Measurements from ENCODE around the gene DUSP16.

Gene DUSP16

GRCh38 chr12:12477532-12477890 is 85.2 kb downstream of the DUSP16 start:
- Histone ChIP-seq H3K4me2 (ENCODE audit: insufficient read depth, low read length) (no peak overlapping the region), H3K27me3 (ENCODE audit: insufficient read depth, low read length, poor library complexity) (no peaks in the 10 kb centered on the region), H3K27ac (ENCODE audit: low read length) (no peak overlapping the region), H3K9ac (ENCODE audit: low read depth, low read length) (no peak overlapping the region), H3K9me3 (ENCODE audit: insufficient read depth, low read length, severe bottlenecking) (no peaks in the 10 kb centered on the region), H2AFZ (ENCODE audit: low read depth, low read length) (no peak overlapping the region), H4K20me1 (ENCODE audit: insufficient read depth, low read length) (no peaks in the 10 kb centered on the region), H3K79me2 (ENCODE audit: insufficient read depth, low read length) (no peaks in the 10 kb centered on the region), H3K36me3 (ENCODE audit: insufficient read depth, low read length) (peaks cover 2% of the 10 kb centered on the region; the same call in 1 of the 2 replicates), H3K4me3 (ENCODE audit: low read depth in 1 of 2, low read length in 2 of 2) (no peak overlapping the region), H3K4me1 (ENCODE audit: insufficient read depth, low read length) (no peaks in the 10 kb centered on the region)
- DNase-seq: no peak
- no peak for TF ChIP-seq EZH2 (IDR thresholded peaks at IDR 0.05; ENCODE audit: borderline replicate concordance, low read depth, low read length, severe bottlenecking)
- TF ChIP-seq CTCF (IDR thresholded peaks at IDR 0.05; ENCODE audit: borderline replicate concordance, extremely low read depth, low read length, poor library complexity, severe bottlenecking): no peak
- no peak for ATAC-seq (ENCODE audit: insufficient read depth, low read depth)

GRCh38 chr12:12476857-12477531 is 85.7 kb downstream of the DUSP16 start:
- Histone ChIP-seq H3K79me2 (ENCODE audit: insufficient read depth, low read length) (no peaks in the 10 kb centered on the region), H3K36me3 (ENCODE audit: insufficient read depth, low read length) (no peaks in the 10 kb centered on the region; the same call in 1 of the 2 replicates), H3K9me3 (ENCODE audit: insufficient read depth, low read length, severe bottlenecking) (no peaks in the 10 kb centered on the region), H3K4me3 (ENCODE audit: low read depth in 1 of 2, low read length in 2 of 2) (no peak overlapping the region), H3K4me2 (ENCODE audit: insufficient read depth, low read length) (no peak overlapping the region), H3K27me3 (ENCODE audit: insufficient read depth, low read length, poor library complexity) (no peaks in the 10 kb centered on the region), H4K20me1 (ENCODE audit: insufficient read depth, low read length) (no peaks in the 10 kb centered on the region), H3K4me1 (ENCODE audit: insufficient read depth, low read length) (no peaks in the 10 kb centered on the region), H3K27ac (ENCODE audit: low read length) (no peak overlapping the region), H2AFZ (ENCODE audit: low read depth, low read length) (no peak overlapping the region), H3K9ac (ENCODE audit: low read depth, low read length) (no peak overlapping the region)
- ATAC-seq (ENCODE audit: insufficient read depth, low read depth) (no peak), DNase-seq (no peak)
- TF ChIP-seq CTCF (IDR thresholded peaks at IDR 0.05; ENCODE audit: borderline replicate concordance, extremely low read depth, low read length, poor library complexity, severe bottlenecking) (no peak), EZH2 (IDR thresholded peaks at IDR 0.05; ENCODE audit: borderline replicate concordance, low read depth, low read length, severe bottlenecking) (no peak)

GRCh38 chr12:12474931-12475795 is 87.5 kb downstream of the DUSP16 start:
- ATAC-seq (ENCODE audit: insufficient read depth, low read depth): no peak
- no peaks in the 10 kb centered on the region for H3K9me3 ChIP-seq (ENCODE audit: insufficient read depth, low read length, severe bottlenecking)
- no peaks in the 10 kb centered on the region for H3K4me1 ChIP-seq (ENCODE audit: insufficient read depth, low read length)
- no peaks in the 10 kb centered on the region for H3K79me2 ChIP-seq (ENCODE audit: insufficient read depth, low read length)
- no peaks in the 10 kb centered on the region; the same call in 1 of the 2 replicates for H3K36me3 ChIP-seq (ENCODE audit: insufficient read depth, low read length)
- H3K4me3 ChIP-seq (ENCODE audit: low read depth in 1 of 2, low read length in 2 of 2): no peak overlapping the region
- H4K20me1 ChIP-seq (ENCODE audit: insufficient read depth, low read length): no peaks in the 10 kb centered on the region
- no peak overlapping the region for H3K27ac ChIP-seq (ENCODE audit: low read length)
- H3K9ac ChIP-seq (ENCODE audit: low read depth, low read length): no peak overlapping the region
- H2AFZ ChIP-seq (ENCODE audit: low read depth, low read length): no peak overlapping the region
- no peak overlapping the region for H3K4me2 ChIP-seq (ENCODE audit: insufficient read depth, low read length)
- H3K27me3 ChIP-seq (ENCODE audit: insufficient read depth, low read length, poor library complexity): no peaks in the 10 kb centered on the region
- no peak for DNase-seq
- TF ChIP-seq EZH2 (IDR thresholded peaks at IDR 0.05; ENCODE audit: borderline replicate concordance, low read depth, low read length, severe bottlenecking): no peak
- TF ChIP-seq CTCF (IDR thresholded peaks at IDR 0.05; ENCODE audit: borderline replicate concordance, extremely low read depth, low read length, poor library complexity, severe bottlenecking): no peak
